Suppressor macrophage (primary cell): Measurements from ENCODE around the gene SNX19.
A peak's percentile ranks its signal among the peaks of the same experiment; 100 is the strongest.
"Not testable (repeated sequence)": the region's sequence is repeated elsewhere in the genome, so short reads cannot be mapped to it uniquely, and the experiment has no call there.

Experiments used
- DNase-seq, 4 experiments: peaks; one replicate each; pipeline ENCODE4 v3.0.0-alpha.2; 2020 to 2022
- total RNA-seq, 17 experiments: gene quantifications; one replicate each; lab custom pipeline; 2026; ENCODE audit warnings: mixed read lengths in 6 of 17, inconsistent platforms in 3 of 17; lab: John Stamatoyannopoulos, UW

The SNX19 gene
- total RNA-seq: 76.9 to 163 (median 121) reads per million in 17 experiments

DNA sequence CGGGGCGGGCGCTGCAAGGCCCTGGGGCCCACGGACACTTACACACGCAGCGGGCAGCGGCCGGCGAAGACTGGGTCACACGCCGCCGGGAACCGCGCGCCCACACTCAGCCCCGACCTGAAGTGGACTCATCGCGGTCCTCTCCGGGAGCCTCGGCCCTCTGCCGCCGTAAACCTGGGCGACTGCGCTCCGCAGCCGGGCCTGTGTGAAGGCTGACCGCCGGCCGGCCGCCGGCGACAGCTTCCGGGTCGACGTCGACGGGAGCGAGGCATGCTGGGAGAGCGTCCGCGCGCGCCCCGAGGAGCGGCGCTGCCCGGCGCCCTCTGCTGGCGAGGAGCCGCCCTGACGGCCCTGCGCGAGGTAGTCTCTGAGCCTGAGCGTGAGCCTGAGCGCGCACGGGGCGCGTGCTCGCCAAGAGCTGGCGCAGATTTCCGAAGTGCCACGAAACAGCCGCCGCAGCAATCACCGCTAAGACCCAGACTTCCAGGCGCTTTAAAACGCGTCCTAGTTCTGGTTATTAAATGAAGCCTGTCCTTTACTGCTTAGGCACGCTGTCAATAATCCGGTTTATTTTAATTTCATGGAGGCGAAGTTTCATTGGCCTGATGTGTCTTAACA is at the start of gene SNX19:
Gene SNX19 (minus strand): TSS at position 242 of the 618 bp plus-strand sequence. CDS start 540 bp downstream, outside the sequence.
- peak; percentile 94 to 97 (median 96) for DNase-seq

DNA sequence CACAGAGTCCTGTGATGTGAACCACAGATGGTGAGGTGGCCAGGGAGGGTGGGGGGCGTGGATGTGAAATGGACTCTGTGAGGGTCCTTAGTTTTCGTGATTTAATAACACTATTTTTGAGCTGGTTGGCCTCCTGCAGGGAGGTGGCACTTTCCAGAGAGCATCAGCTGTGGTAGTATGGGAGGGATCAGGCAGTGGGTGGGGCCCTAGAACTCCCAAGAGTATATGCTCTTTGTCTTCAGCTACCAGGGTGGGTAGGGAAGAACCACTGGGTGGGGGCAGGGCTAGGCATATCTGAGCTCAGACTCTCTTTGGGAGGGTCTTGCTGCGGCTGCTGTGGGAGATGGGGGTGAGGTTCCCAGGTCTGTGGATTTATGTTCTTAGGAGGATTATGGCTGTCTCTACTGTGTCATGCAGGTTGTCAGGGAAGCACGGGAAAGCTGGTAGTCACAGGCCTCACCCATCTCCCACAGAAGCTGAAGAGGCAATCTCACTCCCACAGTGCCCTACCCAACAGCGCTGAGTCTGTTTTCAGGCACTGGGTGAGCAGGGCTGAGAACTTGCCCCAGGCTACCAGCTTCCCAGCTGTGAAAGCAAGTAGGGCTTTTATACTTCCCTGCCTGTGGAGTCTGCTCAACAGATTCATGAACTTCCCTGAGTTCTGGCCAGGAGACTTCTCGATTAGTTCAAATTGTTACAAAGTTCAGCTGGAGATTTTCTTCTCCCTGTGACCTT is 47.9 kb upstream of the SNX19 start:
- DNase-seq: no peak

GRCh38 chr11:130947889-130948288 is 31.6 kb upstream of the SNX19 start:
- DNase-seq: no peak

- no peak for DNase-seq
Observed at GRCh38 chr11:130947481-130947880, 31.2 kb upstream of the SNX19 start.

- DNase-seq: no peak
Observed at GRCh38 chr11:130947058-130947457, 30.8 kb upstream of the SNX19 start.

DNA sequence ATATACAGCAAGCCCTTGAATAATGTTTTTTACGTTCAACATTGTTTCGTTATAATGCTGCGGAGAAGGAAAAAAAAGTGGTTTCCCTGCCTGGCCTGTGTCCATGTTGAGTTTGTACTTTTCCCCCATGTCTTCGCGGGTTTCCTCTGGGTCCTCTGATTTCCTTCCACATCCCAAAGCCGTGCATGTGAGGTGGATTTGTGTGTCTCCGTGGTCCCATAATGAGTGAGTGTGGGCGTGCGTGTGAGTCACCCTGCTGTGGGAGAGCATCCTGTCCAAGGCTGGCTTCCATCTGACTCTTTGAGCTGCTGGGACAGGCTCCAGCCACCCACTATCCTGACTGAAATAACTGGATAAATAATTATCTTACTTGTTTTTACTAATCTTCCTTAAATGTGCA is 29.6 kb upstream of the SNX19 start:
- DNase-seq: peak in 3 of 4 experiments; percentile 10 to 28 (median 14)

DNA sequence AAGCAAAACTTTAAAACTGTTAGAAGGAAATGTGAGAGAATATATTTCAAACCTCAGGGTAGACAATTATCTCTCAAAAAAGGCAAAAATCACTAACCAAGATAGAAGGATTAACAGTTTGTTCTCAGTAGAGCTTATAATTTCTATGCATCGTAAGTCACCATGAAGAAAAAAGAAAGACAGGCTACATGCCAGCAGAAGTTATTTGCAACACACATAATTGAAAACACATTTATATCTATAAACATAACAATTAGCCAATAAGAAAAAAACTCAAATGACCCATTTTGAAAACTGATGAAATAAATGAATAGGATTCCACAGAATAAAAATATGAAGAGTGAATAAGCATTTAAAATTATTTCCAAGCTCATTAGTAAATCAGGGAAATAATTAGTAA is 24.4 kb upstream of the SNX19 start:
- no peak for DNase-seq

GRCh38 chr11:130937051-130937450 is 20.8 kb upstream of the SNX19 start:
- DNase-seq: no peak

GRCh38 chr11:130932086-130932712 is 15.9 kb upstream of the SNX19 start:
- no peak for DNase-seq

GRCh38 chr11:130924750-130925149 is 8.5 kb upstream of the SNX19 start:
- DNase-seq: no peak

- not testable (repeated sequence) for DNase-seq
Observed at GRCh38 chr11:130920612-130921011, 4.3 kb upstream of the SNX19 start.

GRCh38 chr11:130918081-130918480 is 1.8 kb upstream of the SNX19 start:
- no peak for DNase-seq

- DNase-seq: no peak
Observed at GRCh38 chr11:130916910-130917309, 631 bp upstream of the SNX19 start.

DNA sequence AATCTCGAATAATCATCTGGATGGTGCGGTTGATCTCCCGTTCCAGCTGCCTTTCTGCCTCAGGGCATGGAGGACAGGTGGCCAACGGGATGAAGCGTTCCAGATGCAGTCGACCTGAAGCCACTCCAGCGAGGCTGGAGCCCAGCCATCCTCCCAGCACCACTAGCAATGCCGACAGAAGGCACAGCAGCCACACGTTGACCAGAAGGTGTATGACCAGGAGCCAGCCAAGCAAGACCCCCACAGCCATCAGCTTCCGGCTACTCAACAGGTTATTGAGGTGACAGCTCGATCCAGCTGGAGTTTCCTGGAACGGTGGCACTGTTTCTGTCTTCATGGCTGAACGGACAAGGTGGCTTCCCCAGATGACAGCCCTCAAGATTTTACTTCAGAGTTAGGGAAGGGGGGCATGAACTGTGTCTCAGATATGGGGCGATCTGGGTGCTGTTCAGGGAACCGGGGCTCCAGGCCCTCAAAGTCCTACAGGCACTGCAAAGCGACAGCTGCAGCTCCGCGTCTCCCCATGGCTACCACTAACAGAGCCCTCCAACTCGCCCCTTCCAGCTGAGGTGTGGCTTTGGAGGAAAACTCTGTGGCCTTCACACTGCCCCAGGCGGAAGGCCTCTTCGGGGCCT is 559 bp downstream of the SNX19 start:
- no peak for DNase-seq

- DNase-seq: no peak
Observed at GRCh38 chr11:130913268-130913667, 3.0 kb downstream of the SNX19 start.

DNA sequence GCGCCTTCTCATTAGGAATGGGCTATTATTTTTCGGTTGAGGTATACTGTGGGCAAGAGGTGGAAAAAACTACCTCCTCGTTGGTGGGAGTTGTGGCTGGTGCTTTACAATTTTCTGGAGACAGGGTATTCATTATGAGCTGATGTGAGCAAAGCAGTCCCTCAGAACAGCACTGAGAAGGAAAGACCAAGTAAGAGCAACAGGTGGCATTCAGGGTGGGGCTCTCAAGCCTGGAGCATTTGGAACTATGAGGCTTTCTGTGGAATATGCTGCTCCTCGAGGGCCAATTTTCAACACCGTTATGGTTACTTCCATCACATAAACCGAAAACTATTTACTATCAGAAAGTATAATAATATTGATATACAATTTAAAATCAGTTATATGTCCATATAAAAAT is 3.7 kb downstream of the SNX19 start:
- no peak for DNase-seq

- no peak for DNase-seq
Observed at GRCh38 chr11:130911306-130911705, 5.0 kb downstream of the SNX19 start.

DNA sequence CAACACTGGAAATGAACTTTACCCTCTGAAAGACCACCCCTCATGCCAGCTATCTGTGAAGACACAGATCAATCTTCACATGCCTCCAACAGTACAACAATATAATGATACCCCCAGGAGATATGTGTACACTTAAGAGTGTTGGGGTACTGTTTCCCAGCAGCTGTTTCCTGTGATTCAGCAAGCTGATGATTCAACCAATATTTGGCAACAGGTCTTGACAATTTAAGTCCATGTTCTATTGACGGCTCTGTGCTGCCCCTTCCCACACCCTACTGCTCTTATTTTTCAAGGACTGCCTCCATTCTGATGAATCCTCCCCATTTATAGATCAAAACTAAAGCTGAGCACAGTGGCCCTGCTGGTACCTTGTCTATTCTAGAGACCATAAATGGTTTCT is 6.6 kb downstream of the SNX19 start:
- no peak for DNase-seq

DNA sequence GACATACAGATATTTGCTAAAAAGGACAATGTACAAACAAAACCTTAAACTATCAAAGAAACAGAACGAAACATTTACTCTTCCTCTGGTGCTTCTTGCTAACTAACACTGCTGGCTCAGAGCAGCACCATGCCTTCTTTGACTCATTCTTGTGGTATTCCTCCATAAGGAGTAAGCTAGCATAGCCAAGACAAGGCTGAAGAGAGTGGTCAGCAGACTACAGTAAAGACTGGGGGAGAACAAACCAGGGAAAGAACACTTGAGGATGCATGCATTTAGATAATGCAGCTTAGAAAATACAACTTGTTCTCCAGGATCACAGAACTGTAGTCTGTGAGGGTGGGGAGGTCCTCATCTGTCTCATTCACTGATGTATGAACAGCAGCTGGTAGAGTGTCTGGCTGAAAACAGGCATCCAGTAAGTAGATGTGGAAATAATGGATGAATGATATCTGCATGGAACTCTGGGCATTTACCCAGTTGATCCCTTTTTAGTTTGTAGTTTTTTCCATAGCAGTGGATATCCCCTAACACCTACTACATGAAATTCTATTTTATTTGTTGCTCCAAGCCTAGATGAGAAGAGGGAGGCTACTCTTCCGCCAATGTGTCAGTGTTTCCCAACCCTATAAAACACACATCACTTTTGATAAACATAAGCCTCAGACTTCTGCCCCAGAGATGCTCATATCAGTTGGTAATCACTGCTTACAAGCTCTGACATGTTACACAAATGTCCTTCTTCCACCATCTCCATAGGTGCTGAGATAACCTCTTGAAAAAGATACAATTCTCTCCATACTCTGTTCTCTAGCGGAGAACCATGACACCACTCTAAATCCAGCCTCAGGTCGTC is 7.3 kb downstream of the SNX19 start:
- no peak for DNase-seq

- no peak for DNase-seq
Observed at GRCh38 chr11:130908061-130908460, 8.2 kb downstream of the SNX19 start.

- DNase-seq: no peak
Observed at GRCh38 chr11:130907229-130907628, 9.1 kb downstream of the SNX19 start.

DNA sequence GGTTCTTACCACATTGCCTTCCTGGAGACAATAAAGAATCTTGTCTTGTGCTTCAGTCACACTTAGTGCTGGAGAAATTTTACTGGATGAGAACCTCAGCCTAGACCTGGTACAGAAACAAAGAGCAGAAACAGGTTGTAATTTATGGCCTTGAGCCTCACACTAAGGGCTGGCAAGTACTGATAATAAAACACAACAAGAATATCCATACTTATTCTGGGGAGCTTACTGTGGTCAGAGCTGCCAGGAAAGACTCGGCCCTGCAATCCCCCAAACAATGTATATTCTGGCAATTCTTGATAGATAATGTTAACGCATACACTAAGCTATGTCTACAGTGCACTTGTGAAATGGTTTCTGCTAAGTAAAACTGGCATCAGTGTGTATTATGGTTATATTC is 9.7 kb downstream of the SNX19 start:
- no peak for DNase-seq
